CD4-positive, alpha-beta T cell treated with Interleukin-2 at 100 ng/mL for 4 hours (primary cell): ENCODE measurements around the gene SNAI3.
A peak's percentile ranks its signal among the peaks of the same experiment; 100 is the strongest.

ENCODE experiments used
- DNase-seq: peaks from one replicate; pipeline ENCODE4 v3.0.0-alpha.2; 2020; ENCODE audit warnings: low spot score

SNAI3 gene

GRCh38 chr16:88634141-88634993, 51.9 kb downstream of the SNAI3 start:
- DNase-seq = peak; percentile 46

DNA sequence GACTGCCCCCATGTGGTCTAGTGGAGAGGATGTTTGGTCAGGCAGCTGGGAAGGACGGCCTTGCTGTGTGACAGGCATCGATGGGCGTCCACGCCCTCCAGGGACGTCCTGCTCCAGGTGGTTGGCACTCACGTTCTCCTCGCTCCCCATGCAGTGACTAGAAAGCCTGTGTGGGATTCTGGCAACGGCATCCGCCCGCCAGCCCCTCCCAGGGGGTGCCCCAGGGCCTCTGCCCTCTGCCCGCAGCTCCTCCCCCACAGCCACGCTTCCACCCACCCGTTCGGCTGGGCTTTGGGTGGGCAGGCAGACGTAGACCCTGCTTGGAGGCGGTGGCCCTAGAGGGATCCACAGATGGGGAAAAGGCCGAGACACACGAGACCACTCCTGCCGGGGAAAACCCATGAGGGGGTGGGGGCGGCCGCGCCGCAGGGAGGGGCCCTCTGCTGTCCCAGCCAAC, 52.6 kb downstream of the SNAI3 start:
- peak; percentile 38 for DNase-seq

DNA sequence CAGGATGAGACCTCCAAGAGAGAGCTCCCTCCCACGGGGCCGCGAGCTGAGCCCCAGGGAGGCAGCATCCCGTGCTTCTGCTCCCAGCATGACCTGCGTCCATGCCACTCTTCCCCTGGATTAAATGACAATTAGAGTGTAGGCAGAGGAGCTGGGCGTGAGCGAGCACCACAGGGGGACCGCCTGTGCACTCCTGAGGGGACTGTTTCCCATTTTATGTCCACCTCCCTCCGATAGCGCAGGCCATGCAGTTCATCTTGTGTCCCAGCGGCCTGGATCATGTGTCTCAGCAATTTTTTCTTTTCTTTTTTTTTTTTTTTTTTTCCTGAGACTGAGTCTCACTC, 53.7 kb downstream of the SNAI3 start:
- DNase-seq = no peak

DNA sequence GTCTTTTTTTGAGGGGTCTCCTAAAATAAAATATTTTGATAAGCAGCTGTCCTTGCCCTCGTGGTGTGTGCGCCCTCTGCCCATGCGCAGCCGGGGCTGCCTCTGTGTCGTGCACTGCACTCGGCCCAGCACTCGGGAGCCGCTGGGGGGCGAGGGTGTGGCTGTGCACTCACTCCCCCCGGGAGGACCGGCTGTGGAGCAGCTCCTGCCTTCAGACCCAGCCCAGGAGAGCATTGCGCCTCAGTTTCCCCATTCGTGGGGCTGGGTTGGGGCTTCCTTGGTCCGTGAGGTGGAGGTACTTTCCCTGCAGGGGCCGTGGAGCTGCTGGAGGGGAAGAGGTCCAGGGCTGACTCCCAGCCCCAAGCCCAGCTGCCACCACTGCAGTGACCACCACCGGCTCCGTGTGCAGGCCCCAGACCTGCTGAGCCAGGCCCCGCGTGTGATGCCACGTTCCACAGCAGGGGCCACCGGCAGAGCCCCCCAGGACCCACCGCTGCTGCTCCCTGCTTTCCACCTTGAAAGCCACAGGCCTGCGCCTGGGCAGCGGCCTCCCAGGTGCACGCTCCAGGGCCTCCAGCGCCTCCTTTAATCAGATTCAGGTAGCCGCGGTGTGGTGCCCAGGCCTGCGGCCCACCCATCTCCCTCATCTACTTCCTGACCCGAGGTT, 54.3 kb downstream of the SNAI3 start:
- DNase-seq = no peak

- no peak for DNase-seq
Observed at GRCh38 chr16:88631384-88631783, 54.9 kb downstream of the SNAI3 start.

DNA sequence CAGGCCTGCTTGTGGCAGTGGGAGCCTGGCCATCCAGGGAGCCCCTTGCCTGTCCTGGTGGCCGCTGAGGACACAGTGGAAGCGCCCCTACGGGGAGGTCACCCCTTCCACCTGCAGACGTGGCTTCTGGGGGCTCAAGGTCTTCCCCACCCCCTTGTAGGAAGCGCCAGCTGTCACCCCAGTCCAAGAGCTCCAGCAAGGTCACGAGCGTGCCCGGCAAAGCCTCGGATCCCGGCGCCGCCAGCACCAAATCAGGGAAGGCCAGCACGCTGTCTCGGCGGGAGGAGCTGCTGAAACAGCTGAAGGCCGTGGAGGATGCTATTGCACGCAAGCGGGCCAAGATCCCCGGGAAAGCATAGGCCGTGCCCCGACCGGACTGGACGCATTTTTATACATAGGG, 55.4 kb downstream of the SNAI3 start:
- DNase-seq = no peak

- no peak for DNase-seq
Observed at GRCh38 chr16:88630433-88630832, 55.9 kb downstream of the SNAI3 start.

DNA sequence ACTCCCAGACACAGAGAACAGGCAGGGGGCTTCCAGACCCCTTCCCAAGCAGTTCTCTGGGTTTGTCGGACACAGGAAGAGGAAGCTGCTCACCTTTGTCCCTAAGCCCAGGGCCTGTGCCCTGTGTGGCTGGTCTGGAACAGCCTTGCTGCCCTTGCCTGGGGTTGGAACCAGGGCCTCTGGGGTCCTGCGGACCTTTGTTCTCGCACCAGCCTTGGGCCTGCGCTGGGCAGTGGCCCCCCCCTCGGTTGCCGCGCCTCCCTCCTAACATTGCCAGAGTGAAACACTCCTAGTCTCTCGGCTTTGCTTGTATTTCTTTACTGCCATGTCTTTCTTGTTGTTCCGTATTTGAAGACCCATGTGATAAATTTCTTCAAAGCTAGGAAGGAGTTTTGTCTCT, 56.5 kb downstream of the SNAI3 start:
- no peak for DNase-seq

DNA sequence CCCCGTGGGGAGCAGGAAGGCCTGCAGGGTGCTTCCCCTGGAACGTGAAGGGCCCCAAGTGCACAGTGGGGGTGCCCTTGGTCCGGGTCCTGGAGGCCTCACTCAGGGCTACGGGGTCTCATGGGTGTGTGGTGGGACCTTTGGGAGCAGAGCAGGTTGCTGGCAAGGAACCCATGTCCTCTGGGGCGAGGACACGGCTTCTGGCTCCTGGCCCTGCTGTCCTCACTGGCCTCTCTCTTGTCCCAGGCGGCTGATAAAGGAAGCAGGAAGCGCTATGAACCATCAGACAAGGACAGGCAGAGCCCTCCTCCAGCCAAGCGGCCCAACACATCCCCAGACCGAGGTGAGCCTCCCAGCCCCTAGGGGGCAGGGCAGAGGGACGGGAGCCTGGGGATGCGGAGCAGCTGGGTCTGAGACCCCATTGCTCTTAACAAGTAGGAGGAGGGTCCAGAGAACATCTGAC, 57.8 kb downstream of the SNAI3 start:
- DNase-seq = no peak
